Measurements from ENCODE around the gene SLTM. TPM values are rescaled to one million over a fixed set of nuclear protein-coding genes. Genes with fewer than 3 reads are reported as not detected.
"Not testable (repeated sequence)": the region's sequence is repeated elsewhere in the genome, so short reads cannot be mapped to it uniquely, and the experiment has no call there.

SLTM gene
- total RNA-seq, 1 donor from 2014 or later: 151 TPM

- H3K4me1 Mint-ChIP-seq (ENCODE audit: low read depth): no peaks in the 10 kb centered on the region
- H3K27ac Mint-ChIP-seq: no peak overlapping the region
- no peak for DNase-seq (ENCODE audit: low spot score, unreplicated experiment)
- H3K36me3 Mint-ChIP-seq (ENCODE audit: insufficient read depth): peaks cover 12% of the 10 kb centered on the region
- no peaks in the 10 kb centered on the region for H3K9me3 Mint-ChIP-seq (ENCODE audit: low read depth)
- no peaks in the 10 kb centered on the region for H3K27me3 Mint-ChIP-seq
- TF ChIP-seq, protein P1, sequence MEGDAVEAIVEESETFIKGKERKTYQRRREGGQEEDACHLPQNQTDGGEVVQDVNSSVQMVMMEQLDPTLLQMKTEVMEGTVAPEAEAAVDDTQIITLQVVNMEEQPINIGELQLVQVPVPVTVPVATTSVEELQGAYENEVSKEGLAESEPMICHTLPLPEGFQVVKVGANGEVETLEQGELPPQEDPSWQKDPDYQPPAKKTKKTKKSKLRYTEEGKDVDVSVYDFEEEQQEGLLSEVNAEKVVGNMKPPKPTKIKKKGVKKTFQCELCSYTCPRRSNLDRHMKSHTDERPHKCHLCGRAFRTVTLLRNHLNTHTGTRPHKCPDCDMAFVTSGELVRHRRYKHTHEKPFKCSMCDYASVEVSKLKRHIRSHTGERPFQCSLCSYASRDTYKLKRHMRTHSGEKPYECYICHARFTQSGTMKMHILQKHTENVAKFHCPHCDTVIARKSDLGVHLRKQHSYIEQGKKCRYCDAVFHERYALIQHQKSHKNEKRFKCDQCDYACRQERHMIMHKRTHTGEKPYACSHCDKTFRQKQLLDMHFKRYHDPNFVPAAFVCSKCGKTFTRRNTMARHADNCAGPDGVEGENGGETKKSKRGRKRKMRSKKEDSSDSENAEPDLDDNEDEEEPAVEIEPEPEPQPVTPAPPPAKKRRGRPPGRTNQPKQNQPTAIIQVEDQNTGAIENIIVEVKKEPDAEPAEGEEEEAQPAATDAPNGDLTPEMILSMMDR (IDR thresholded peaks at IDR 0.05; ENCODE audit: unreplicated experiment): no peak
- H3K4me3 Mint-ChIP-seq (ENCODE audit: low read depth): no peak overlapping the region
Observed at GRCh38 chr15:58908550-58909309, 24.7 kb downstream of the SLTM start.

GRCh38 chr15:58900631-58901030 is 32.8 kb downstream of the SLTM start:
- Mint-ChIP-seq H3K36me3 (ENCODE audit: insufficient read depth) (peaks cover 20% of the 10 kb centered on the region), H3K4me1 (ENCODE audit: low read depth) (peaks cover 2% of the 10 kb centered on the region), H3K27ac (no peak overlapping the region), H3K27me3 (no peaks in the 10 kb centered on the region), H3K4me3 (ENCODE audit: low read depth) (no peak overlapping the region), H3K9me3 (ENCODE audit: low read depth) (no peaks in the 10 kb centered on the region)
- no peak for DNase-seq (ENCODE audit: low spot score, unreplicated experiment)
- TF ChIP-seq, protein P1 (IDR thresholded peaks at IDR 0.05; ENCODE audit: unreplicated experiment): no peak

DNA sequence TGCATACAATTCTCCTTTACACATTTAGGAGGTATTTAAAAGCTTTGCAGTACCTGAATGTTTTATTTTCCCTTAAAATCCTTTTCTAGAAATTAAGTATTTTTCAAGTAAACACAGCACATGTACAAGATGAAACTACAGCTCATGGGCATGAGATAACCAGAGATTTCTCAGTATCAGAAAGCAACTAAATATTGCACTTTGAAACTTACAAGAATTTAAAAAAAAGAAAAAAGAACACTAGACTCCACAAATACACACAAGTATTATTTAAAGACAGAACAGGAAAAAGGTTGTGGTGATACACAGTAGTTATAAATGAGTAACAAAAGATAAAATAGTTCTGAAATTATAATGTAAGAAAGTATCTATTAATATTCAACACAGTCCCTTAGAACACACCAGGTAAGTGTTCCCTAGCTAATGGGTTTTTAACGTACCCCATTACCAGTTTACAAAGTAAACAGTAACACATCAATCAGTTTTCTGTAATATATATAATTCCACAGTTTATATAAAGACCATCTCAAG is 35.3 kb downstream of the SLTM start:
- Mint-ChIP-seq H3K27ac (no peak overlapping the region), H3K27me3 (no peaks in the 10 kb centered on the region), H3K36me3 (ENCODE audit: insufficient read depth) (peaks cover 32% of the 10 kb centered on the region), H3K4me3 (ENCODE audit: low read depth) (no peak overlapping the region), H3K9me3 (ENCODE audit: low read depth) (no peaks in the 10 kb centered on the region), H3K4me1 (ENCODE audit: low read depth) (peaks cover 2% of the 10 kb centered on the region)
- no peak for DNase-seq (ENCODE audit: low spot score, unreplicated experiment)
- TF ChIP-seq, protein P1 (IDR thresholded peaks at IDR 0.05; ENCODE audit: unreplicated experiment): no peak

DNA sequence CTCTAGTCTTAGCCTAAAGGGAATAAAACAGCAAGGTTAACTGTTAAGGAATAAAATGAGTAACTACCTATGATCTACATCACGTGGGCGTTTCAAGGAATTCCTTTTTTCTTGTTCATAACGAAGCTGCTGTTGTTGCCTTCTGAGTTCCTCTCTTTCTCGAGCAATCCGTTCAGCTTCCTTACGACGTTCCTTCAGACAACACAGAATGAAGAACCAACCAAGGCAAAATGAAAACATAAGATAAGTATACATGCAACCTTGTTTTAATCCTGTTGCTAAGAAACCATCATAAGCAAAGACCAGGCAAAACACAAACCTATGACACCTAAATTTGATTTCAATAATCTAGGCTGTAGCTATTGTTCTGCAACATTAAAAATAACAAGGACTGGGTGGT is 44.1 kb downstream of the SLTM start:
- H3K27ac Mint-ChIP-seq: peak overlapping the region; percentile 65

GRCh38 chr15:58886921-58887320 is 46.6 kb downstream of the SLTM start:
- Mint-ChIP-seq H3K36me3 (ENCODE audit: insufficient read depth) (peaks cover 60% of the 10 kb centered on the region), H3K27ac (peak overlapping the region; percentile 47), H3K4me1 (ENCODE audit: low read depth) (peaks cover 4% of the 10 kb centered on the region), H3K27me3 (no peaks in the 10 kb centered on the region), H3K9me3 (ENCODE audit: low read depth) (no peaks in the 10 kb centered on the region), H3K4me3 (ENCODE audit: low read depth) (no peak overlapping the region)
- TF ChIP-seq, protein P1 (IDR thresholded peaks at IDR 0.05; ENCODE audit: unreplicated experiment): no peak
- DNase-seq (ENCODE audit: low spot score, unreplicated experiment): no peak

More for the DNA sequence above, 44.1 kb downstream of the SLTM start:
- no peaks in the 10 kb centered on the region for H3K4me1 Mint-ChIP-seq (ENCODE audit: low read depth)
- H3K9me3 Mint-ChIP-seq (ENCODE audit: low read depth): no peaks in the 10 kb centered on the region
- no peak for DNase-seq (ENCODE audit: low spot score, unreplicated experiment)
- H3K27me3 Mint-ChIP-seq: no peaks in the 10 kb centered on the region
- H3K36me3 Mint-ChIP-seq (ENCODE audit: insufficient read depth): peaks cover 61% of the 10 kb centered on the region
- TF ChIP-seq, protein P1 (IDR thresholded peaks at IDR 0.05; ENCODE audit: unreplicated experiment): no peak
- no peak overlapping the region for H3K4me3 Mint-ChIP-seq (ENCODE audit: low read depth)

DNA sequence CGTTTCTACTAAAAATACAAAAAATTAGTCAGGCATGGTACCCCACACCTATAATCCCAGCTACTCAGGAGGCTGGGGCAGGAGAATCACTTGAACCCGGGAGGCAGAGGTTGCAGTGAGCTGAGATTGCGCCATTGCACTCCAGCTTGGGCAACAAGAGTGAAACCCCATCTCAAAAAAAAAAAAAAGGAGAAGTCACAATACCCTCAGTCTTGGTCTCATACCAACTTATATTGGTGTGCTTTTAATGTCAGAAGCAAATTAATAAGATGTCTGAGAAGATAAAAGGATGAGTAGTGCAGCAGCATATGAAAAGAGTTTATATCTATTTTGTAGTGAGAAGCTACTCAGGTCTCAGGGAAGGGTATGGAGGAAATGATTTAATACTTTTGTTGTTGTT is 49.6 kb downstream of the SLTM start:
- not testable (repeated sequence) for H3K27ac Mint-ChIP-seq; H3K9me3 Mint-ChIP-seq (ENCODE audit: low read depth); H3K4me3 Mint-ChIP-seq (ENCODE audit: low read depth); H3K4me1 Mint-ChIP-seq (ENCODE audit: low read depth); DNase-seq (ENCODE audit: low spot score, unreplicated experiment); H3K27me3 Mint-ChIP-seq
- peaks cover 63% of the 10 kb centered on the region for H3K36me3 Mint-ChIP-seq (ENCODE audit: insufficient read depth)
